ENCODE data around the gene PHYKPL. TPM values are rescaled to one million over a fixed set of nuclear protein-coding genes. Genes with fewer than 3 reads are reported as not detected.

PHYKPL gene
- 12.5 TPM for polyA plus RNA-seq (2013, experiment 1 of 2)
- polyA plus RNA-seq (2013, experiment 2 of 2) = 13.5 TPM

- peak within 1 kb of the TSS; percentile 83 for H3K9ac ChIP-seq (ENCODE audit: low read depth, low read length)
- under 1% methylated on average over 102 of the region's 102 CpGs for whole genome bisulfite sequencing
- H3K4me3 ChIP-seq (ENCODE audit: low read length) = peak within 1 kb of the TSS; percentile 66
- H3K27ac ChIP-seq (ENCODE audit: low read depth, low read length) = peak within 1 kb of the TSS; percentile 83
- no peaks in the 10 kb centered on the region for H3K9me3 ChIP-seq (ENCODE audit: insufficient read depth, low read depth, low read length)
- H3K36me3 ChIP-seq (ENCODE audit: insufficient read depth, low read length) = peaks cover 39% of the 10 kb centered on the region
- H3K27me3 ChIP-seq (ENCODE audit: insufficient read depth, low read length) = no peaks in the 10 kb centered on the region
- peaks cover 5% of the 10 kb centered on the region; the same call in 1 of the 2 replicates for H3K4me1 ChIP-seq (ENCODE audit: insufficient read depth, low read length)
These were observed at the start of gene PHYKPL for GRCh38 chr5:178232124-178232919. Gene PHYKPL (minus strand): TSS chr5:178232802. CDS start chr5:178232550, 252 bp downstream.

- Histone ChIP-seq H3K9ac (ENCODE audit: low read depth, low read length) (no peak overlapping the region), H3K9me3 (ENCODE audit: insufficient read depth, low read depth, low read length) (peaks cover 3% of the 10 kb centered on the region; the same call in 1 of the 2 replicates), H3K36me3 (ENCODE audit: insufficient read depth, low read length) (no peaks in the 10 kb centered on the region), H3K4me3 (ENCODE audit: low read length) (no peak overlapping the region), H3K27ac (ENCODE audit: low read depth, low read length) (no peak overlapping the region), H3K4me1 (ENCODE audit: insufficient read depth, low read length) (no peaks in the 10 kb centered on the region), H3K27me3 (ENCODE audit: insufficient read depth, low read length) (peaks cover 3% of the 10 kb centered on the region; the same call in 1 of the 2 replicates)
- 88% methylated on average over 4 of the region's 4 CpGs for WGBS
These were observed 49.8 kb upstream of the PHYKPL start for GRCh38 chr5:178282391-178282790.

GRCh38 chr5:178281331-178281730, 48.7 kb upstream of the PHYKPL start:
- H3K27me3 ChIP-seq (ENCODE audit: insufficient read depth, low read length) = peaks cover 3% of the 10 kb centered on the region; the same call in 1 of the 2 replicates
- 95% methylated on average over 19 of the region's 19 CpGs for WGBS
- H3K9me3 ChIP-seq (ENCODE audit: insufficient read depth, low read depth, low read length) = peaks cover 3% of the 10 kb centered on the region; the same call in 1 of the 2 replicates
- no peaks in the 10 kb centered on the region for H3K36me3 ChIP-seq (ENCODE audit: insufficient read depth, low read length)
- H3K9ac ChIP-seq (ENCODE audit: low read depth, low read length) = no peak overlapping the region
- H3K27ac ChIP-seq (ENCODE audit: low read depth, low read length) = no peak overlapping the region
- H3K4me1 ChIP-seq (ENCODE audit: insufficient read depth, low read length) = no peaks in the 10 kb centered on the region
- no peak overlapping the region for H3K4me3 ChIP-seq (ENCODE audit: low read length)

DNA sequence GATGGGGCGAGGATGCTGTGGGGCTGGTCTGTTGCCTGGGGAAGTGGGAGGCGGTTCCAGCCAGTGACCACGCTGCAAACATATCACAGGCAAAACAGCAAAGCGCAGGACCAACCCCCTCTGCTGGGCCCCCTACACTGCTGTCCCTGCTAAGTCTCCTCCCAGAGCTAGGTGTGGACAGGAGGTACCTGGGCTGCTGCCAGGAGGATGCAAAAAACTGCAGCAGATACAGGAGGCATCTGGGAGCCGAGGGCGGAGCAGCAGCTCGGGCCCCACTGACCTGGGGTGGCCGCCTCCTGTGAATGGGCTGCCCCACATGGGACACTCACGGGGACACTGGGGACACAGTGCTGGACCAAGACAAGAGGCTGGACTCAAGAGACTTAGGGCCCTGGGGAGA, 48.0 kb upstream of the PHYKPL start:
- no peaks in the 10 kb centered on the region for H3K36me3 ChIP-seq (ENCODE audit: insufficient read depth, low read length)
- H3K4me1 ChIP-seq (ENCODE audit: insufficient read depth, low read length) = no peaks in the 10 kb centered on the region
- H3K9me3 ChIP-seq (ENCODE audit: insufficient read depth, low read depth, low read length) = peaks cover 3% of the 10 kb centered on the region; the same call in 1 of the 2 replicates
- 92% methylated on average over 9 of the region's 9 CpGs for WGBS
- H3K27me3 ChIP-seq (ENCODE audit: insufficient read depth, low read length) = peaks cover 3% of the 10 kb centered on the region; the same call in 1 of the 2 replicates
- no peak overlapping the region for H3K9ac ChIP-seq (ENCODE audit: low read depth, low read length)
- no peak overlapping the region for H3K27ac ChIP-seq (ENCODE audit: low read depth, low read length)
- no peak overlapping the region for H3K4me3 ChIP-seq (ENCODE audit: low read length)

GRCh38 chr5:178279723-178280438, 47.3 kb upstream of the PHYKPL start:
- H3K27ac ChIP-seq (ENCODE audit: low read depth, low read length) = no peak overlapping the region
- H3K36me3 ChIP-seq (ENCODE audit: insufficient read depth, low read length) = no peaks in the 10 kb centered on the region
- peak overlapping the region; percentile 22; the same call in 1 of the 2 replicates for H3K4me3 ChIP-seq (ENCODE audit: low read length)
- H3K4me1 ChIP-seq (ENCODE audit: insufficient read depth, low read length) = no peaks in the 10 kb centered on the region
- WGBS = 28% methylated on average over 33 of the region's 33 CpGs
- no peak overlapping the region for H3K9ac ChIP-seq (ENCODE audit: low read depth, low read length)
- H3K27me3 ChIP-seq (ENCODE audit: insufficient read depth, low read length) = peaks cover 3% of the 10 kb centered on the region; the same call in 1 of the 2 replicates
- H3K9me3 ChIP-seq (ENCODE audit: insufficient read depth, low read depth, low read length) = peaks cover 3% of the 10 kb centered on the region; the same call in 1 of the 2 replicates

DNA sequence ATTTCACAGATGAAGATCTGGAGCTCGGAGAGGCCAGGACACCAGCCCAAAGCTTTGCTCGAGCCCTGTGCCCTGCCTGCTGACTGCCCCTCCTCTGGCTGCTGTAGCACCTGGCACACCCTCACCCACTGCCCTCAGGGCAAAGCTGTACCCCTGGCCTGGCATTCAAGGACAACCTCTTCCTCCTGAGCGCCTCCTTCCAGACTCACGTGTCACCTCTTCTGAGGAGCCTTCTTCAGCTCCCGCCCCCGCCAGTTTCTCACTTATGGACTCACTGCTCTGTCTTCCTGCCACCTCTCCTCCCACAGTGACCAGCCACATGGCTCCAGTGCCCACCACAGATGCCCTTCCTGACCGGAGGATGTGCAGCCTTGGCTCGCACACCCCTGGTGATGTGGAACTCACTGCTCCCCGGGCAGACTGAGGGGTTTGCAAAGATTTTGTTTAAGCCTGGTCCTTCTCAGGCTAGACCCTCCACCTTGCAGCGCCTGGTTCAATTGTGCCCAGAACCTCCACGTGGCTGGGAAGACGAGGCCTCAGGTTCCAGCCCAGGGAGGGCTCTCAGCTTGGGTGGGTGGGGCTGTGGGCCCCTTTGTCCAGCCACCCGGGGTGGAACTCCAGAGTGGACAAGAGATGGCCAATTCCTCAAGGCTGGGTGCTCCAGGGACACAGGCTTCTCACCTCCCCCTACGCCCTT, 46.6 kb upstream of the PHYKPL start:
- Histone ChIP-seq H3K27ac (ENCODE audit: low read depth, low read length) (no peak overlapping the region), H3K9ac (ENCODE audit: low read depth, low read length) (no peak overlapping the region), H3K27me3 (ENCODE audit: insufficient read depth, low read length) (peaks cover 3% of the 10 kb centered on the region; the same call in 1 of the 2 replicates), H3K4me1 (ENCODE audit: insufficient read depth, low read length) (no peaks in the 10 kb centered on the region), H3K36me3 (ENCODE audit: insufficient read depth, low read length) (no peaks in the 10 kb centered on the region), H3K9me3 (ENCODE audit: insufficient read depth, low read depth, low read length) (peaks cover 3% of the 10 kb centered on the region; the same call in 1 of the 2 replicates), H3K4me3 (ENCODE audit: low read length) (no peak overlapping the region)
- 87% methylated on average over 14 of the region's 14 CpGs for WGBS

DNA sequence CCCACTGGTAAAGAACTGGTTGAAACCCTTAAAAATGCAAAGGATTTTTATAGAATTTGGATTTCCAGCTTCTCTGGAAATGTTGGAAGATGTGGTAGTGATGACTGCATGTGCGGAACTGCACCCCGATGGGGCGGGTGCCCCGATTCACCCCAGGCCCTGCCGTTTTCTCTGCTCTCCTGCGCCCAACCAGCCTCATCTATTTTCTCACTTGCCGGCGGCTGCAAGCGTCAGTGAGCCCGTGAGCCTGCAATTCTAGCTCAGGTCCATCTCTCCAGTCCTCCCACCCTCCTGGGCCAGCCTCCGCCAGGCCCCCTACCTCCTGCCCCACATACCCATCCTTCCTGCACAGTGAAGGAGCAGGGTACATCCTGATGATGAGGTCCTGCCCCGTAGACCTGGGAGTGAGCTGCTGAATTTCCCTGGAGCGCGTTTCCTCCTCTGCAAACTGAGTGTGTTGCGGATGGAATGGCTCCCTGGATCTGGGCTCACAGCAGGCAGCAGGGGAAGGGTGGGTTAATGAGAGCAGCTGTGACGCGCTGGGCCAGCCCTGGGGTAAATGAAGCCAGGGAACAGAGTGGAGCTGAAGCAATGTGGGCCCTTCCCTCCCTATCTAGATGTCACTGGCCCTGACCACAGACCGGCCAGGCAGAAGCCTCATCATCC, 45.9 kb upstream of the PHYKPL start:
- Histone ChIP-seq H3K9ac (ENCODE audit: low read depth, low read length) (no peak overlapping the region), H3K4me3 (ENCODE audit: low read length) (no peak overlapping the region), H3K27me3 (ENCODE audit: insufficient read depth, low read length) (peaks cover 3% of the 10 kb centered on the region; the same call in 1 of the 2 replicates), H3K4me1 (ENCODE audit: insufficient read depth, low read length) (no peaks in the 10 kb centered on the region), H3K27ac (ENCODE audit: low read depth, low read length) (no peak overlapping the region), H3K9me3 (ENCODE audit: insufficient read depth, low read depth, low read length) (no peaks in the 10 kb centered on the region), H3K36me3 (ENCODE audit: insufficient read depth, low read length) (no peaks in the 10 kb centered on the region)
- WGBS = 89% methylated on average over 18 of the region's 18 CpGs

DNA sequence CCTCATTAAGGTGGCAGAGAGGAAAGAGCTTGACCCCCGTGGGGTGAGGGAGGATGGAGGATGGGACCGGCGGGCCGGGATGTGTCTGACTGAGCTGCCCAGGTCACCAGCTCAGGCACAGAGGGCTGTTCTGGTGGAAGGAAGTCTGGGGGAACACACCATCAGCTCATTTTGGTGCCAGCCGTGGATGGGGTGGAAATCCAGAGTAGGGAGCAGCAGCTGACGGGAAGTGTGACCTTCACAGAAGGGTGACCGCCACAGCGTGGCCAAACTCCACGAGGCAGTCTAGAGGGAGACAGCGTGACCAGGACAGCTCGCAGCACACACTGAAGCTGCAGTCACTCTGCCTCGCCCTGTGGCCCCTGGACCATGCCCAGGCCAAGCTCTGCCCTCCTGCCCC, 45.3 kb upstream of the PHYKPL start:
- H3K9ac ChIP-seq (ENCODE audit: low read depth, low read length) = no peak overlapping the region
- H3K4me3 ChIP-seq (ENCODE audit: low read length) = no peak overlapping the region
- no peaks in the 10 kb centered on the region for H3K4me1 ChIP-seq (ENCODE audit: insufficient read depth, low read length)
- H3K27ac ChIP-seq (ENCODE audit: low read depth, low read length) = no peak overlapping the region
- no peaks in the 10 kb centered on the region for H3K36me3 ChIP-seq (ENCODE audit: insufficient read depth, low read length)
- no peaks in the 10 kb centered on the region for H3K9me3 ChIP-seq (ENCODE audit: insufficient read depth, low read depth, low read length)
- peaks cover 3% of the 10 kb centered on the region; the same call in 1 of the 2 replicates for H3K27me3 ChIP-seq (ENCODE audit: insufficient read depth, low read length)
- WGBS = 77% methylated on average over 12 of the region's 12 CpGs

GRCh38 chr5:178277346-178277745, 44.7 kb upstream of the PHYKPL start:
- 91% methylated on average over 9 of the region's 9 CpGs for WGBS
- Histone ChIP-seq H3K9ac (ENCODE audit: low read depth, low read length) (no peak overlapping the region), H3K27me3 (ENCODE audit: insufficient read depth, low read length) (peaks cover 3% of the 10 kb centered on the region; the same call in 1 of the 2 replicates), H3K4me1 (ENCODE audit: insufficient read depth, low read length) (no peaks in the 10 kb centered on the region), H3K36me3 (ENCODE audit: insufficient read depth, low read length) (no peaks in the 10 kb centered on the region), H3K9me3 (ENCODE audit: insufficient read depth, low read depth, low read length) (no peaks in the 10 kb centered on the region), H3K4me3 (ENCODE audit: low read length) (no peak overlapping the region), H3K27ac (ENCODE audit: low read depth, low read length) (no peak overlapping the region)

GRCh38 chr5:178274781-178275537, 42.4 kb upstream of the PHYKPL start:
- no peak overlapping the region for H3K4me3 ChIP-seq (ENCODE audit: low read length)
- H3K9ac ChIP-seq (ENCODE audit: low read depth, low read length) = no peak overlapping the region
- H3K27ac ChIP-seq (ENCODE audit: low read depth, low read length) = no peak overlapping the region
- H3K36me3 ChIP-seq (ENCODE audit: insufficient read depth, low read length) = no peaks in the 10 kb centered on the region
- no peaks in the 10 kb centered on the region for H3K27me3 ChIP-seq (ENCODE audit: insufficient read depth, low read length)
- 93% methylated on average over 20 of the region's 20 CpGs for WGBS
- H3K9me3 ChIP-seq (ENCODE audit: insufficient read depth, low read depth, low read length) = no peaks in the 10 kb centered on the region
- no peaks in the 10 kb centered on the region for H3K4me1 ChIP-seq (ENCODE audit: insufficient read depth, low read length)

Measured in HUES64 (cell line).